ENCODE results near the gene PSMD1.
"Not testable (repeated sequence)": the region's sequence is repeated elsewhere in the genome, so short reads cannot be mapped to it uniquely, and the experiment has no call there.

The PSMD1 gene

GRCh38 chr2:231187736-231188505 is 131.3 kb downstream of the PSMD1 start:
- no peak for DNase-seq (ENCODE audit: low read depth in 3 of 3)

DNA sequence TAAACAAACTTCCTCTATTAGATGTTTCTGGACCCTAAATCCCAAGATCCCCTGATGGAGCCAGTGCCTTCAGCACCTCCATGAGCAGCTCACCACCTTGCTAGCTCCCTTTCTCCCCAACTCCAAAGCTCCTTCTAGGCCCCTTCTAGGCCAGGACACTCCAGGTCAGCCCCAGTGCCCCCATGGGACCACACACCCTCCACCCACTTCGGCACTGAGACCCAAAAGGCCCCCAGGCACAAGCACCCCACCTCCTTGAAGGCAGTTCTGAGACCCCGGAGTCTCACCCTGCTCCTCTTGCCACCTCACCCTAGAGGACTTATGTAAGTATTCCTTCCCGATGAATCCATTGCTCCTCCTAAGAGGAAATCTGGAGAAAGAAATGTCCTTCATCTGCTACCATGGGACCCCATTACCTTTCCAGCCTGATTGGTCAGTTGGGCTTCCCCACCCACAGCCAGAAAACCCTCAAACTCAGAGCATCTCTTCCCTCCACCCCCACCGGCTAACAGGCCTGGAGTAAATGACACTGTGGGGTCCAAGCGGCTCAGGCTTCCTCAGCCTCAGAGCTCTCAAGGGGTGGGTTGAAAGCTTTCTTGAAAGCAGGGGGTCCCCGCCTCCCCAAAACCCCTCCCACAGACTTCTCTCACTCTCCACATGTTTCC is 132.0 kb downstream of the PSMD1 start:
- DNase-seq (ENCODE audit: low read depth in 3 of 3), result no peak

- no peak for DNase-seq (ENCODE audit: low read depth in 3 of 3)
These were observed 132.5 kb downstream of the PSMD1 start for GRCh38 chr2:231189171-231189530.

GRCh38 chr2:231189571-231190495 is 133.2 kb downstream of the PSMD1 start:
- DNase-seq (ENCODE audit: low read depth in 3 of 3), result no peak

GRCh38 chr2:231190531-231191197 is 134.0 kb downstream of the PSMD1 start:
- no peak for DNase-seq (ENCODE audit: low read depth in 3 of 3)

DNA sequence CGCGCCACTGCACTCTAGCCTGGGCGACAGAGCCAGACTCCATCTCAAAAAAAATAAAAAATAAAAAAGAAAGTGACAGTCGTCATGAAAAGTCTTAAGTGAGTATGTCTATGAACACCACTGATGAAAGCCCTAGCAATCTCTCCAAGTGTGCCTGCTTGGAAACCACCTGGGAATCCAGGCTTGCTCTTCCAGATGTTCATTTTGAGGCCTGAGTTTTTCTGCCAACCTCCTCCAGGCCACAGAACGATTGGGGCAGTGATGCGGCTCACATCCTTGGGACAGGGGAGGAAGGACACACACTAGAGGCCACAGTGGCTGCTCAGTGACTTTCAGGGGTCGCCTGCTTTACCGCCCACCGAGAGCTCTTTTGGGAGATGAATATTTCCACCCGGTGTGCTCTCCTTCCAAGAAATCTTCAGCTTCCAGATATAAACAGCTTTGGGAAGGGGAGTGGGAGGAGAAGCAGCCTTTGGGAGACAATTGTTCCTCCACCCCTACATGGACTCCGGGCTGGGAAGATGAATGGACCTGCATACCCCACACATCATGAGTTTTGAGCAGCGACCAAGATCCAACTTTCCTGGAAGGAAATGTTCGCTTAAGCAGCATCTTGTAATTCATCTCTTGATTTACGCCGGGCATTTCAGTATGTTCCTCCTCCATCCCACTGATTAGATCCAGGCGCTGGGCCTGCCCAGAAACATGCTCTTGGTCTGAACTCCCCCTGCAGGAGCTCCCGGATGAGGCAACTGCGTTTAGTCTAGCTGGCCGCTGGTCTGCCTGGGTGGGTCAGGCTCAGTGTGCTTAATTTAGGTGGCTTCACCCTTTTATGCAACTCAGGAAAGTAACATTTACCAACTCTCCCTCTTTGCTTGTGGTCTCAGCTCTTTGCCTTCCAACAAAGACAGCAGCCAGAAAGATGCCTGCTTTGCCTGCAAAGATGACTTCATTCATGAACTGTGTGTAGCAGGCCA is 135.5 kb downstream of the PSMD1 start:
- no peak for DNase-seq (ENCODE audit: low read depth in 3 of 3)

DNA sequence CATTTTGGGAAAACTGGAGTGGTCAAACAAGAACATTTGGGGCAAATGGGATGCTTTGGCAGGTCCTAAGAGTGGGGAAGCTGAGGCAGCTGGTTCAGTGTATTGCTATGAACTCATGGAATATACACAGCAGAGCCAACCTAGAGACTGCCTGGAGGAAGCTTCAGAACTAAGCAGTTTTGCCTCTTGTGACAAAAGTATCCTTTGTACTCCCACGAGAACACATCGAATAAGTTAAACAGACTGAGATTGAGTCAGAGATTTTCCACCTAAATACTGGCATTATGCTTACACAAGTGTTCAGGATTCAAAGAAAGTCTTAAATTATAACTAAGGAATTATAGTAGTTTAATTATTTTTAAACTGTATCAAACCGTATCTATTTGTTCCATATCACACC is 136.5 kb downstream of the PSMD1 start:
- DNase-seq (ENCODE audit: low read depth in 3 of 3), result no peak

- DNase-seq (ENCODE audit: low read depth in 3 of 3), result no peak
These were observed 139.9 kb downstream of the PSMD1 start for GRCh38 chr2:231196592-231196991.

GRCh38 chr2:231197196-231197595 is 140.5 kb downstream of the PSMD1 start:
- not testable (repeated sequence) for DNase-seq (ENCODE audit: low read depth in 3 of 3)

DNA sequence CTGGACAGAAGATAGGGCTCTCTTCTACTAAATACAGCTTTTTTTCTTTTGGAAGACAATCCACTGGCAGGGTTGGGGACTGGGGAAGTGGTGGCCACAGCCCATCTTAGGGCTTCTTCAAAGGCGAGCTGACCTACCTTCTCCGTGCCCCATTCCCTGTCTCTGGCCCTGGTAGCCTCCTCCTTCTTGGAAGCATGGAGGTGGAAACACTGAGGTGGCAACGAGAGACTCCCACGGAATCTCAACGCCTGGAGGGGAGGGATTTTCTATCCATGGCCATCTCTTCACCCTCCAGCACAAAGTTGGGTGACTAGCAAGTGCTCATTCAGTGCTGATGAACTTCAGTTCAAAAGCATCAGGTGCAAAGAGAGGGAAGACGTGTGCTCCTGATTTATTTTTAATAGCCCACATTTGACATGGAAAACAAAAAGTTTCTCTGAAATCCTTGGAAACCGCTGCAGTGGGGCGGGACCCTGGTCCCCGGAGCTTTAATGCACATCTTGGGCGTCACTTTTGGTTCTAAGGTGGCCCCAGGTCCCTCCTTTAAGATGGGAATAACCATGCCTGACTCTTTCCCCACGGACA is 141.1 kb downstream of the PSMD1 start:
- DNase-seq (ENCODE audit: low read depth in 3 of 3), result no peak

GRCh38 chr2:231198291-231199173 is 141.9 kb downstream of the PSMD1 start, which contains the start of gene ARMC9:
Gene ARMC9, plus strand, starts transcription at chr2:231198631. Its CDS starts 7,608 bp downstream, at chr2:231206239.
- DNase-seq (ENCODE audit: low read depth in 3 of 3), result peak; percentile 41 to 71 (median 58)

- no peak for DNase-seq (ENCODE audit: low read depth in 3 of 3)
These were observed 142.6 kb downstream of the PSMD1 start for GRCh38 chr2:231199219-231199618.

GRCh38 chr2:231200805-231201474 is 144.3 kb downstream of the PSMD1 start:
- DNase-seq (ENCODE audit: low read depth in 3 of 3), result no peak

DNA sequence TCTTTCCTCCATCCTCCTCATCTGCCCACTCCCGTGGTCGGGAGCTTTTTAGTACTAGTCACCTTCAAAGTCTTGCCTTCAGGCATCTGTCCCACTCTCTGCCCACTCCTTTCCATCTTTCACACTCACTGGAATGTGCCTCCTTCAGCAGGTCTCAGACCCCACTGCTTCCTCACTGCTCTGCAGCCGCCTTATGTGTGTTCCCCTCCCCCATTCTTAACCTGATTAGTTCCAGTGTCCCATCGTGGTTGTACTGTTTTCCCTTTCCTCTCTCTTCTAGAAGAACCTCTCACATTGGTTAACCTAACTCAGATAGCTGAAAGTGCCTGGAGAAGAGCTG is 144.8 kb downstream of the PSMD1 start:
- no peak for DNase-seq (ENCODE audit: low read depth in 3 of 3)

DNA sequence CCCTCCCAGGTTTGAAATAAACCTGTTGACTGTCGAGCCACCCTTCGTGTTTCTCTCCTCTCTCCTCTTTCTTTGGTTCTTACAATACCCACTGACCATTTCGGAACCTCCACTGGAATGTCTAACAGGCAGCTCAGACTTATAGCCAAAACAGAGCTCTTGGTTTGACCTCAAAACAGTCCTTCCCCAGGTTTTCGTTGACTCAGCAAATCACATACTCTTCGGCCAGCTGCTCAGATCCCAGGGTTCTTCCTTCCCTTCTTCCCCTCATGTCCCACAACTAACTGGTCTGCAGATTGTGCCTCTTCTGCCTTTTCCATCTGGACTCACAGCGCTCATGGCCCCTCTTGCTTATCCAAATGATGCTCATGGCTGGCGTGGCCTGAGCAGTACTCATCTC is 146.4 kb downstream of the PSMD1 start:
- DNase-seq (ENCODE audit: low read depth in 3 of 3), result no peak

DNA sequence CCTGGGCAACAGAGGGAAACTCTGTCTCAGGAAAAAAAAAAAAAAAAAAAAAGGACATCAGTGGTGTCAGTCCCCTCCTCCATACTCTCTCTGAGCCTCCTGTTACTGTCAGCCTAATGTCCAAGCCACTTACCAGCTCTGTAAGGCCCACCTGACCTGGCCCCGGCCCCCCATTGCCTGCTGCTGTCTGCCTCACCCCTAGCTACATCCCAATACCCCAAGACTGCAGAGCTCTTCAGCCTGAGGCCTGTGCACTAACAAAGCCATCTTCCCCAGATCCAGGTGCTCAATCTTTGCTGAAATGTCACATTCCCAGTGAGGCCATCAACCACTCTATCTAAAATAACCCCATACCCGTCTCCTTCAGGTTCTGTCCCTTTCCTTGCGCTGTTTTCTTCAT is 147.5 kb downstream of the PSMD1 start:
- DNase-seq (ENCODE audit: low read depth in 3 of 3), result no peak

GRCh38 chr2:231204581-231204980 is 147.9 kb downstream of the PSMD1 start:
- no peak for DNase-seq (ENCODE audit: low read depth in 3 of 3)

GRCh38 chr2:231207734-231208133 is 151.1 kb downstream of the PSMD1 start:
- DNase-seq (ENCODE audit: low read depth in 3 of 3), result no peak

DNA sequence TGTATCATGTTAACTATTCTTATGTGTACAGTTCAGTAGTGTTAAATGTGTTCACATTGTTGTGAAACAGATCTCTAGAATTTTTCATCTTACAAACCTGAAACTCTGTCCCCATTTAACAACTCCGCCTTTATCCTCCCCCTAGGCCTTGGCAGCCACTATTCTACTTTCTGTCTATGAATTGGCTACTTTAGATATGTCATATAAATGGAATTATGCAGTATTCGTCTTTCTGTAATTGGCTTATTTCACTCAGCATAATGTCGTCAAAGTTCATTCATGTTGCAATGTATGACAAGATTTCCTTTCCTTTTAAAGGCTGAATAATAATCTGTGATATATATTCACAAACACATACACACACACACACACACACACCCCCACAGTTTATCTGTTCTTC is 154.1 kb downstream of the PSMD1 start:
- DNase-seq (ENCODE audit: low read depth in 3 of 3), result no peak

Data from stimulated activated CD4-positive, alpha-beta T cell treated with anti-CD3 and anti-CD28 coated beads, TNF-alpha, amount 100 ng/mL, for 48 hours (primary cell).